GM18907 (cell line): ENCODE measurements around the gene PGS1.

Source experiments
- ATAC-seq: cut with Tn5 transposase; IDR thresholded peaks from one replicate; pipeline ENCODE4 v1.9.1; 2021; ENCODE audit warnings: mild to moderate bottlenecking, moderate library complexity; ENCODE audit not compliant: unreplicated experiment

PGS1 gene

DNA sequence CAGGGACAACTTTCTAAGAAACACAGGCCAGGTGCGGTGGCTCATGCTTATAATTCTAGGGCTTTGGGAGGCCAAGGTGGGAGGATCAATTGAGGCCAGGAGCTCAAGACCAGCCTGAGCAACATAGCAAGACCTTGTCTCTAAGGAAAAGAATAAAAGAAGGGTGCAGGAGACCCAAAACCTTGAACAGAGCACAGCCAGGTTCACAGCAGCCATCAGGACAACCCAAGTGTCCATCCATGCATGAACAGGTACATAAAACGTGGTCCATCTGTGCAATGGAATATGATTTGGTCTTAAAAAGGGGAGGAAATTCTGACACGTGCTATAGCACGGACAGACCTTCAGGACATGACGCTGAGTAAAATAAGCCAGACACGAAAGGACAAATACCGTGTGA is 91.0 kb downstream of the PGS1 start:
- ATAC-seq = no peak

DNA sequence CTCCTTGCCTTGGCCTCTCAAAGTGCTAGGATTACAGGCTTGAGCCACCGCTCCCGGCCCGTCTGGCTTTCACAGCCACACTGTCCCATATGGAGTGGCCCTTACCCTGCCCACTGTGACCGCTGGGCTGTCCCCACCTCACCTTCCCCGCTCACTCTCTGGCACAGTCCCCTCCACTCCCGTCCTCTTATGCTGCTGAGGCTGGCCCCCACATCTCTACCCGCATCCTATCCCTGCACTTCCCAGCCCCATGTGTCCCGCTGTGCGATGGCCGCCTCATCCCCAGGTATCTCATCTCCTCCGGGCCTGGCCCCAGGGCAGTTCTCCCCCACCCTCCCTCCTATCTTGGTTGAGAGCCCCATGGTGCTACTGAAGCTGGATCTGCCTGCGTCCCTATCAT is 93.2 kb downstream of the PGS1 start:
- ATAC-seq = no peak

DNA sequence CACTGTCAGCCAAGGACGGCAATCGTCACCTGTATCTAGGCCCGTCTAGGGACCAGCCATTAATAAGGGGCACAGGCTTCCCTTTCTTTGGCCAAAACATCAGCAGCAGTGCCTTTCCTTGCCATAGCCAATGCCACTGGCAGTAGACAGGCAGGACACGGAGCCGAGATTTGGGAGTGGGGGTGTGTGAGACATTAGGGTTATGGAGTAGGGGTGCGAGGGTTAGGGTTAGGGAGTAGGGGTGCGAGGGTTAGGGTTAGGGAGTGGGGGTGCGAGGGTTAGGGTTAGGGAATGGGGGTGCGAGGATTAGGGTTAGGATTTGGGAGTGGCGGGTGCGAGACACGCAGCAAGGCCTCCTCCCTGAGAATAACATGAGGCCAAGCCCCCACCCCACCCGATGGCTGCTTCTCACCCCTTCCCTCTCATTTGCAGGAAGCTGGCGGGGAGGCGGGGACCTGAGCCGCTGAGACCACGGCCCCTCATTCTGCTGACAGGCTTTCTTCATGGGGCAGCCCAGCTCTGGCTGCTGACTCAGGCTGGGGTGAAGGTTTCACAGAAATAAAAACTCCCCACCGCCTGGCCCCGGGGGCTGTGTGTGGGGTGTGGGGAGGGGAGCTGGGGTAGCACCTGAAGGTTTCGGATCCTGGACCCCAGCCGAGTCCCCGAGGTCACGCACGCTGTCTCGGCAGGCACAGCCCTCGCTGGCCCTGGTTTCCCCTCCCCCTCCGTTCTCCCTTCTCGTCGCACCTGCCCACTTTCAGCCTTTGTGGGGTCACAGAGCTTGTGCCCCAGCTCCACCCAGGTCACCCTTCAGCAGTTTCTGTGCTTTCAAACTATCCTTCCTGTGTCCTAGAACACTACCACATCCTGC is 93.8 kb downstream of the PGS1 start:
- ATAC-seq = no peak

DNA sequence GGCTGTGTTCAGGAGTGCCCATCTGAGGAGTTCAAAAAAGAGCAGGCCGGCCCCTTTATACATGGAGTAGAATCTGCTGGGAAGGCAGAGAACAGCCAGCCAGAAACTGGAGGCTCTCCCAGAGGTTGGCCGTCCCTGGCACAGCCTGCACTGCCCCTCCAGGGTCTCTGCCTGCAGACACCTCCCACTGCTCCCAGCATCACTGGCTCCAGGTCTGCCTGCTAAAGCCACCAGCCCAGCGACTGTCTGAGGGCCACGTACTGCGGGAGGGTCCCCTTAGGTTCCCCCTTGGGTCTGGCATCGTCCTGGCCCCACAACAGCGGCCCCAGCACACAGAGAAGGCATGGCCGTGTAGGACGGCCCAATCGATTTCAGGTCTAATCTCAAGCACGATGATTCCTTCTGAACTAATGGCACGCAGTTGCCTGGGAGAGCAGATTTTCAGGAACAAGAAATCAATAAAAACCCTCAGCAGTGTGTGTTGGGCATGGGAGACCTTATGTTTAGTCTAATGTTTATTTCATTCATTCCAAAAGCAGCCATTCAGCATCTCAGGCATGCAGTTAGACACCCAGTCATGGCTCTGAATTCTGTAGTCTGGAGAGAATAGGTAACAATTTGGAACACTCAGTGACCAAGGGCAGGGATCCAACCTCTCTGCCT is 95.6 kb downstream of the PGS1 start:
- ATAC-seq = no peak
